EL (cell line): ENCODE results near the gene SV2A.
"Not testable (repeated sequence)": the region's sequence is repeated elsewhere in the genome, so short reads cannot be mapped to it uniquely, and the experiment has no call there.

Source experiments
- DNase-seq: peaks from one replicate; pipeline ENCODE4 v3.0.0-alpha.2; 2016

The SV2A gene

GRCh38 chr1:149917571-149918144, at the start of gene SV2A:
SV2A (minus strand) TSS chr1:149917844; CDS start chr1:149913840, 4,004 bp downstream.
- peak; percentile 72 for DNase-seq

- no peak for DNase-seq
Observed at GRCh38 chr1:149967041-149967440, 49.4 kb upstream of the SV2A start.

- DNase-seq = no peak
Observed at GRCh38 chr1:149966405-149966804, 48.8 kb upstream of the SV2A start.

GRCh38 chr1:149965440-149965839, 47.8 kb upstream of the SV2A start:
- DNase-seq = no peak

GRCh38 chr1:149963358-149963757, 45.7 kb upstream of the SV2A start:
- no peak for DNase-seq

GRCh38 chr1:149962736-149963135, 45.1 kb upstream of the SV2A start:
- no peak for DNase-seq

GRCh38 chr1:149962039-149962647, 44.5 kb upstream of the SV2A start:
- DNase-seq = peak; percentile 76

- DNase-seq = not testable (repeated sequence)
Observed at GRCh38 chr1:149957548-149957947, 39.9 kb upstream of the SV2A start.

- no peak for DNase-seq
Observed at GRCh38 chr1:149949911-149950310, 32.3 kb upstream of the SV2A start.

GRCh38 chr1:149945206-149945605, 27.6 kb upstream of the SV2A start:
- DNase-seq = no peak

- DNase-seq = no peak
Observed at GRCh38 chr1:149942885-149943284, 25.2 kb upstream of the SV2A start.

- DNase-seq = no peak
Observed at GRCh38 chr1:149942207-149942606, 24.6 kb upstream of the SV2A start.

- no peak for DNase-seq
Observed at GRCh38 chr1:149940427-149940826, 22.8 kb upstream of the SV2A start.

- DNase-seq = not testable (repeated sequence)
Observed at GRCh38 chr1:149938668-149939003, 21.0 kb upstream of the SV2A start.

- no peak for DNase-seq
Observed at GRCh38 chr1:149937759-149938158, 20.1 kb upstream of the SV2A start.

GRCh38 chr1:149936992-149937705, 19.5 kb upstream of the SV2A start:
- peak; percentile 66 for DNase-seq

- peak; percentile 54 for DNase-seq
Observed at GRCh38 chr1:149936170-149936991, 18.7 kb upstream of the SV2A start, which contains the start of gene MTMR11. MTMR11 (minus strand) TSS chr1:149936879; CDS start chr1:149936647, 232 bp downstream.

GRCh38 chr1:149934356-149934755, 16.7 kb upstream of the SV2A start:
- no peak for DNase-seq

GRCh38 chr1:149933208-149933607, 15.6 kb upstream of the SV2A start:
- no peak for DNase-seq

GRCh38 chr1:149932474-149932873, 14.8 kb upstream of the SV2A start:
- no peak for DNase-seq

- no peak for DNase-seq
Observed at GRCh38 chr1:149931212-149931790, 13.7 kb upstream of the SV2A start.

GRCh38 chr1:149929856-149930255, 12.2 kb upstream of the SV2A start:
- DNase-seq = no peak

GRCh38 chr1:149928401-149928724, 10.7 kb upstream of the SV2A start:
- no peak for DNase-seq
